GM19455 (cell line): ENCODE results near the gene ETFBKMT.

Experiments used
- ATAC-seq: cut with Tn5 transposase; IDR thresholded peaks from one replicate; pipeline ENCODE4 v1.9.1; 2021; ENCODE audit not compliant: unreplicated experiment

ETFBKMT gene, protein sequence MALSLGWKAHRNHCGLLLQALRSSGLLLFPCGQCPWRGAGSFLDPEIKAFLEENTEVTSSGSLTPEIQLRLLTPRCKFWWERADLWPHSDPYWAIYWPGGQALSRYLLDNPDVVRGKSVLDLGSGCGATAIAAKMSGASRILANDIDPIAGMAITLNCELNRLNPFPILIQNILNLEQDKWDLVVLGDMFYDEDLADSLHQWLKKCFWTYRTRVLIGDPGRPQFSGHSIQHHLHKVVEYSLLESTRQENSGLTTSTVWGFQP

DNA sequence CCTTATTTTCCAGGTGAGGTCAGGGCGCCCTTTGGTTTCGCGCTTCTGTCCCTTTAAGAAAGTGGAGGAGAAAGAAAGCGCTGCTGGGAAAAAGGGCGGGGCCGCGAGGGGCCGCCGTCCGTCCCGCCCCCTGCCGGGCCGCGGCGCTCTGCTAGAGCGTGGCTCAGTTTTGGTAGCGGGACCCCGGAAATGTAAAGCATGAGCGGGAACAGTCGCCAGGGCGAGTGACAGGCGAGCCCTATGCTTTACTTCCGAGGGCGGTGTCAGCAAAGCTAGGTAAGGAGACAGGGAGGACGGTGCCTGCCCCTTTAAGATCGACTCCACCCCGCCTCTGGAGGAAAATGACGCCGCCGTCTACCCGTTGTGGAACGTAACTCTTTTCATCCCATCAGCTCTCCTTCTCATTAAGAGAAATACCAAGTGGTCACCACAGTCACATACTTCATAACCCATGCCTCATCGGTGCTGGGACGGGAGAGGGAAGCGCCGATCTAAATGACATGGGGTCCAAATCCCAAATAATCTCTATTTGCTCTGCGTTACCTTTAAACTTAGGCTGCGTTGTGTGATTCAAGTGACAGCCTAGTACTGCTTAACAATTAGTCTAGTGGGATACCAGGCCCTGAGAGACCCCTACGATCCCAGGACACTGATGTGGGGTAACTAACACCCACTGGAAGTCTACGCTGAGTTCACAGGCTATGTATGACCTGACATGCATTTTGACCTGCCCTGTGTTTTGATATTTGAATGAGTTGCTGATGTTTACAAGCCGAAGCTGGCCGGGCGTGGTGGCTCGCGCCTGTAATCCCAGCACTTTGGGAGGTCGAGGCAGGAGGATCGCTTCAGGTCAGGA, at the start of gene ETFBKMT:
Gene ETFBKMT, plus strand, starts transcription at position 602 of the 856 bp plus-strand sequence. CDS start 2,266 bp downstream, outside the sequence.
- peak; percentile 98 for ATAC-seq

DNA sequence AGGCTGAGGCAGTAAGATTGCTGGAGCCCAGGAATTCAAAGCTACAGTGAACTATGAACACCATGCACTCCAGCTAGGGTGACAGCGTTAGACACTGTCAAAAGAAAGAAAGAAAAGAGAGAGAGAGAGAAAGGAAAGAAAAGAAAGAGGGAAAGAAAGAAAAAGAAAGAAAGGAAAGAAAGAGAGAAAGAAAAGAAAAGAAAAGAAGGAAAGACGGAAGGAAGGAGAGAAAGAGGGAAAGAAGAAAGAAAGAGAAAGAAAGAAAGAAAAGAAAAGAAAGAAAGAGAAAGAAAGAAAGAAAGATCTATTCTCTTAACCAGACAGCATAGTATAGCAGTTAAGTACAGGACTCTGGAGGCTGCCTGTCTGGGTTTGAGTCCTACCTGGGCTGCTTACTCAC, 46.7 kb upstream of the ETFBKMT start:
- ATAC-seq, result no peak

DNA sequence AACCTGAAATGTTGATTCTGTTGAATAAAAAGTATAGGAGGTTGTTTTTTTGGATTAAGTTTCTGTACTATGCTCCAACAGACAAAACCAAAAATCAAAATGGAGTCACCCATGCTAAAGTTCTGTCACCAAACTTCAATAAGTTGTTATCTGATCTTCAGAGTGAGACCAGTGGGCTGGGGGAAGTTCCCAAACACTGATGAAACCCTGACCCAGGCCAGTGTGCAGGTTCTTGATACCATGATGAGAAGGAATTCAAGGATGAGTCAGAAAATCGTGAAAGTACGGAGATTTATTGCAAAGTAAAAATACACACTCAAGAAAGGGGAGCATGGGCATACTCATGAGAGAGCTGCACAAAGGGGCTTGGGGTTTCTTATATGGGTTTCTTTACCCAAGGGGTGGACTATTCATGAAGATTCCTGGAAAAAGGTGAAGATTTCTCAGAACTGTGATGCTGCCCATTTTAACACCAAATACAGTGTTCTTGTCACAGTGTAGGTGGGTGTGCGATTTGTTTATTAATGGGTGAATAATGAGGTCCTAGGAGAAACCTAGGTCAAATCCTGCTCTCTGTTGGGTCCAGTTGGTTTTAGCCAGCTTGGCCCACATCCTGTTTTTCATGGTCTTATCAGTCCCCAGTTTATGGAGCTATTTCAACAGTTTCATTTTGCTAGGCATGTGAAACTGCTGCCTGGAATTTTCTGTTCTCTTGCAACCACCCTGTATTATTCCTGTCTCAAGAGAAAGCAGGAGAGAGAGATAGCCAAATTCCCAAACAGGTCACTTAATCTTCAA, 41.1 kb upstream of the ETFBKMT start:
- ATAC-seq, result no peak

DNA sequence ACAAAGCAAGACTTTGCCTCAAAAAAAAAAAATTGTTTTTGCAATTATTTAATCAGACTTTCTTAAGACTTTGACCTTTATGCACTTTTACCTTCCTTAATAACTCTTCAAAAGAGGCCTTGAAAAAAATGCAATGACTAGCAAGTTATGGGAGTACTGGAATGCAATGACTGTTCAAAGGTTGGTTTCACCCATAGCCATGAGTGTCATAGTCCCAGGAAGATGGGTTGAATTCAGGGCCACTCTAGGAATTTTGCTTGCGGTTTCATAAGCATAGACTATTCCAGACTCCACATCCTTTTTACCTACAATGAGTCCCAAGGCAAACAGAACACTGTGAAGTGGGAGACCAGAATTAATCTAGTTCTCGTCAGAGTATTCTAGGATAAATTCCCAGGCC, 39.2 kb upstream of the ETFBKMT start:
- ATAC-seq, result no peak

DNA sequence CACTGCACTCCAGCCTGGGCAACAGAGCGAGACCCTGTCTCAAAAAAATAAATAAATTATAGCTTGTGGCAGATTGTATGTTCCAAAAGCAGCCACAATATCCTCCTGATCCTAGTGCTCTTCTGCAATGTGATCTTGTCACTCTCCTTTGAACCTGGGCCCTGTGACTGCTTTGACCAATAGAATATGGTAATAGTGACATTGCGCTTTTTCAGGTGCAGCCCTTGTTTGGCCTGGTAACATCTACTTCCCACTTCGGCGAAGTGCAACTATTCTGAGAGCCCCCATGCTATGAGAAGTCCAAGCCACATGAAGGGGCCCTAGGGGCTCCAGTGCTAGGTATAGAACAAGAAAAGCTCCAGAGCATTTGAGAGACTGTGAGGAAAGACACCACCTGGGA, 37.5 kb upstream of the ETFBKMT start:
- no peak for ATAC-seq

DNA sequence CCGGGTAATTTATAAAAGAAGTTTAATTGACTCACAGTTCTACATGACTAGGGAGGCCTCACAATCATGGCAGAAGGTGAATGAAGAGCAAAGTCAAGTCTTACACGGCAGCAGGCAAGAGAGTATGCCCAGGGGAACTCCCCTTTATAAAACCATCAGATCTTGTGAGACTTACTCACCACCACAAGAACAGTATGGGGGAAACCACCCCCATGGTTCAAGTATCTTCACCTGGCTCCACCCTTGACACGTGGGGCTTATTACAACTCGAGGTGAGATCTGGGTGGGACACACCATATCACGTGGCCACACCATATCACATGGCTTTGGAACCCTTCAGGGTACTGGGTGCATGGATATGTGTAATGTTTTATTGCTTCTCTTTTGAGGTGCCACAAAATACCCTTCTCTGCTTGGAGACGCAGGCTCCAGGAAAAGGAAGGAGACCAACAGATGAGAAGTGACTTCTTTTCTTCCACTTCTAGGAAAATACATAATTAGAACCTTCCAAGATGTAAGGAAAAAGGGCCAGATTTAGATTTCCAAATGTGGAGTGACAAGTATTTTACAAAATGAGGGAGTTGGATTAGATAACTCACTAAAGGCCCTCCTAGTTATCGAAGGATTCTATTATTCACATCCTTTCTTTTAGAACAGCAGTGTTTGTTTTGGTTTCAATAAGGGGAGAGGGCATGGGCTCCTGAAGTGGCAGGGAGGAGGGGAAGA, 33.1 kb upstream of the ETFBKMT start:
- no peak for ATAC-seq

DNA sequence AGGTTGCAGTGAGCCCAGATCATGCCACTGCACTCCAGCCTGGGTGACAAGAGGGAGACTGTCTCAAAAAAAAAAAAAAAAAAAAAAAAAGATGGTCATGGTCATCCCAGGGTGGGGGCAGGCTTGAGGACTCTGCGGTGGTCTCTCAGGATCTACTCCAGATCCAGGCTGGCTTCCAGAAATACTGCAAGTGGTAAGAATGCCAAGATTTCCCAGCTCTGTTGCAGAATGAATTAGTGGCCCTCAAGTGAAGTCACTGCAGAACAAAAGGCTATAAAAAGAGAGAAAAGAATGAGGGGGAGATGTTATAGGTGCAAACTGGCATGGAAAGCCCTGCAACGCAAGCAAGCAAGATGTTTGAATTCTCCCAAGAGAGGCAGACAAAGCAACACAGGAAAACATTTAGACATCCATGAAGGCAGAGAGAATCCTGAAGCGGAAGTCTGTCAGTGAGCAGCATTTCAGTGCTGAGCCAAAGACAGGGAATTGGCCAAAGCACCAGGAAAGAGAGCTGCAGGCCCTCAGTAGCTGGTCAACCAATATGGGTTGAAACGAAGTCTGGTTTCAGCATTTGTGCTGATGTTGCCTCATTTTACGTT, 31.9 kb upstream of the ETFBKMT start:
- no peak for ATAC-seq

DNA sequence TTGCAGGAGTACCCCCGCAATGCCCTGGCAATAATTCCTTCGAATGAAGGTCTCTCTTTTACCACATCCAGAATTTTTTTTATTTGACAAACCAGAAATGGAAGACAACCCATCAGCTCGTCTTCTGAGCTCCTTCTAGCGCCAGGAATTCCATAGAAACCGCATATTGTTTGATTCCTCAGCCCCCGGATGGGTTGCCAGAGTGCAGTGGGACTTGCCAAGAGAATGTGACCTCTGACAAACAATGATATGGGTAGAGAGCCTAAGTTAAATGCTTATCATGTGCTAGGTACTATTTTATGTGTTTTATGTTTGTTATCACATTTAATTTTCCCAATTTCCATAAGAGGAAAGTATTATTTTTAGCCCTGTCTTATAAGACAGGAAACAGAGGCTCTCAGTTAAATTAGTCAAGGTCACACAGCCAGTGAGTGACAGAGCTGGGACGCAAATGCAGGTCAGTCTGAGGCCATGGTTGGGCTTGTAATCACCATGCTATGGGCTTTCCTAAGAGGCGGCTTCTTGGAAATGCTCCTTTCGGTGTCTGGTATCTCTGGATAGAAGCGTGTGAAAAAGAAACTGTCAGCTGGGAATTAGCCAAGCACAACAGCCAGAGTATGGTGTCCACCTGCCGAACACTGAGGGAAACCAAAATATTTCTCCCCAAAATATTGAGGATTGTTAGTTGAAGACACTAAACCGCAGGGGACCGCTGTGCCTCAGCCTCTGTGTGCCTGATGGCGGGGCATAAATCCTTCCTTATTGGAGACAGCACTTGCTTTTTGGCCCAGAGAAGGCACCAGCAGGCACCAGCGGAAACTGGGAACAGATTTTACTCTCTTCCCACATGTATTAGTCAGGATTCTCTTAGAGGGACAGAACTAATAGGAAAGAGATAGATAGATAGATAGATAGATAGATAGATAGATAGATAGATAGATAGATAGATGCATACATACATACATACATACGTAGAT, 29.4 kb upstream of the ETFBKMT start:
- no peak for ATAC-seq

DNA sequence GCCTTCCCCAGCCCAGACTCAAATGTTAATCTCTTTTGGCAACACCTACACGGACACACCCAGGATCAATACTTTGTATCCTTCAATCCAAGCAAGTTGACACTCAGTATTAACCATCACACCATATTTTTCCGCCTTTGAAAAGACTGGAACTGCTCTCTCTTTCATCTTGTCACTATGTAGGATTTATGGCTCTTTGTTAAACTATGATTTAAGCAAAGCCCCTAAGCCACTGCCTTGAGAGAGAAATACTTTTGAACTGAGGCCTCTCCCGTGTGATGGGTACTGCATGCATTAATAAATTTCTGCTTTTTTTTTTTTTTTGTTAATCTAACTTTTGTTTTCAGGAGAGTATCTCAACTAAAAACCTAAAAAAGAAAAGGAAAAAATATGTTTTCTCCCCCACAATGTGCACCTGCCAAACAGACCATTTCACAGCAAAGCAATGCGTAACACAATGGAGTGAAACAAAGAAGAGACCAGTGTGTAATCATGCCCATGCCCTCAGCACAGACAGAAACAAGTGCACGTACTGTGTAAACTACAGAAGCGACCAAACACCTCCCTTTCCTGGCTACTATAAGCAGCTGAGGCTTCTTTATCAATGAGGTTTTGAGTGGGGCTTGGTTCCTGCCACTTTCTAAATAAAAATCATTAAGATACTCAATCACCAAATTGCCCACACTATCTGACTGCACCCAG, 28.3 kb upstream of the ETFBKMT start:
- ATAC-seq, result no peak

DNA sequence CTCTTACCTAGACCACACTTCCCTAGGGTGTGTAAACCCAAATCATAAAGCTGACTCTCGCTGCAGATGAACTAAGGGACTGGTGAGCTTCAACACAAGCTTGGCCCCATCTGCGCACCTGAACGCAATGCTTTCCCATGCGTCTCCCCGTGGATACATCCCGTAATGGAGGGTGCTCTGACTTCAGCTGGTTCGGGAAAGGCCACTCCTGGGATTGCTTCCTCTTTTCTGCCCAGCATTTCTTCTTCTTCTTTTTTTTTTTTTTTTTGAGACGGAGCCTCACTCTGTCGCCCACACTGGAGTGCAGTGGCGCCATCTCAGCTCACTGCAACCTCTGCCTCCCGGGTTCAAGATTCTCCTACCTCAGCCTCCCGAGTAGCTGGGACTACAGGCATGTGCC, 27.7 kb upstream of the ETFBKMT start:
- no peak for ATAC-seq

DNA sequence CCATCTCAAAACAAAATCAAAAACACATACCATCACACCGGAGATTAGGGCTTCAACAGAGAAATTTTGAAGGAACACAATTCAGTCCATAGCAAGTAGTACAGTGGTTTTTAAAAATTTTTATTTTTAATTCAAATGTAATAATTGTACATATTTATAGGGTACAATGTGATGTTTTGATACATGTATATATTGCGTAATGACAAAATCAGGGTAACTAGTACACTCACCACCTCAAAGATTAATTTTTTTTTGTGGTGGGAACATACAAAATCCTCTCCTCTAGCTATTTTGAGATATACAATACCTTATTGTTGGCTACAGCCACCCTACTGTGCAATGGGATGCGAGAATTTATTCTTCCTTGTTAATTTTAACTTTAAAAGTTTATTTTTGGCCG, 26.0 kb upstream of the ETFBKMT start:
- ATAC-seq, result no peak

DNA sequence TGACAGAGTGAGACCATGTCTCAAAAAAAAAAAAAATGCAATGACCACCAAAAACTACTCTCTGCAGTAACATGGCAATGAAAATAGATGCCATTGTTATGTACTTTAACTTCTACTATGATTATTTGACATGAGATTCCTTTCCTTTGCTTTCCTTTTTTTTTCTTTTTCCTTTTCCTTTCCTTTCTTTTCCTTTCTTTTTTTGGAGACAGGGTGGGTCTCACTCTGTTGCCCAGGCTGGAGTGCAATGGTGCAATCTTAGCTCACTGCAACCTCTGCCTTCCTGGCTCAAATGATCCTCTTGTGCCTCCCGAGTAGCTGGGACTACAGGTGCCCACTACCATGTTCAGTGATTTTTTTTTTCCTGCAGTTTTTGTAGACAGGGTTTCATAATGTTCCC, 24.9 kb upstream of the ETFBKMT start:
- ATAC-seq, result no peak

DNA sequence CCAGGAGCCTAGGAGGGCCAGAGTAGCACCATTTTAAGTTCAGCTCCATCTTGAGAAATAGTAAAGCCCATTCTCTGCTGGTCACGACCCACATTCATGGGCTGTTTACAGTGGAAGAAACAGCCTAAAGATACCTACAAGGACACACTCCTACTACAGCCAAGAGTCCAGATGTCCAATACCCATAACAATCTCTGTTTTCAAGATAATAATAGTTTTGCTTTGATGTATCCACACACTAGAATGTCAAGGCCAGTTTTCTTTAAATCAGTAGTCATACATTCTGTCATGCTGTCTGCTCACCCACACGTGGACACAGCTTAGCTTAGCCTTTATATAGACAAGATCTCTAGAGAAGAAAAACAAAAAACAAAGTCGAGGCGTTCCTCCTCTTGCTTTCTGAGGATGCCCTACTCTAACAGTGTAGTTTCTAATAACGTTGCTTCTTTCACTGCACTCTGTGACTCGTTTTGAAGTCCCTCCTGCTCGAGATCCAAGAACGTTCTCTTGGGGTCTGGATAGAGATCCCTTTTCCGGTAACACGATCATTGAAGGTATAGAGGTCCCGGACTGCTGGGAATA, 17.9 kb upstream of the ETFBKMT start:
- ATAC-seq, result no peak

DNA sequence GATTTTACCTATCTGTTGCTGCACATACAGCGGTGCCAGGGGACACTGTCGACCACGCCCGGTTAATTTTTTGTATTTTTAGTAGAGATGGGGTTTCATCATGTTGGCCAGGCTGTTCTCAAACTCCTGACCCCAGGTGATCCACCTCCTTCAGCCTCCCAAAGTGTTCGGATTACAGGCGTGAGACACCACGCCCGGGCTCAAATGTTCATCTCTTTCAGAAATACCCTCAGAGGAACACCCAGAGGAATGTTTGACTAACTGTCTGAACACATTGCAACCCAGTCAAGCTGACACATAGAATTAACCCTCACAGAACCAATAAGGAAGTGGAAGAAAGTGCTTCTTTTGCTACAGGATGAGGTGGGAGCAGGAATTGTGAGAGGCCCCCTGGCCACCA, 15.0 kb upstream of the ETFBKMT start:
- ATAC-seq, result no peak

DNA sequence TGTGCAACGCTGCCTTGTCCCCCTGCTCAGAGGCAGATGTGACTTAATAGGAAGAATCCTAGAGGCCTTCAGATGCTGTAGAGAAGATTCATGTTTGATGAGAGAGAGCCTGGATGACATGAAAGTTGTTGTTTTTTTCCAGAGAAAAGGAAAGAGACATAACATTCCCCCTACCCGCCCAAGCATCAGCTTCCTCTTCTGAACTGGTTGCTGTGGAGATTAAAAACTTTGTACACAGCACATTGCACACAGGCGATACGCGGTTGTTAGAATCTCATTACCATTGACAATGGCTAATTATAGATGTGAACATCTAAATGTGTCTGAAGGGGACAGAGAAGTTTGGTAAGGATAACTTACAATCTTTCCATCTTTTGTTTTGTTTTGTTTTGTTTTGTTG, 13.6 kb upstream of the ETFBKMT start:
- no peak for ATAC-seq

DNA sequence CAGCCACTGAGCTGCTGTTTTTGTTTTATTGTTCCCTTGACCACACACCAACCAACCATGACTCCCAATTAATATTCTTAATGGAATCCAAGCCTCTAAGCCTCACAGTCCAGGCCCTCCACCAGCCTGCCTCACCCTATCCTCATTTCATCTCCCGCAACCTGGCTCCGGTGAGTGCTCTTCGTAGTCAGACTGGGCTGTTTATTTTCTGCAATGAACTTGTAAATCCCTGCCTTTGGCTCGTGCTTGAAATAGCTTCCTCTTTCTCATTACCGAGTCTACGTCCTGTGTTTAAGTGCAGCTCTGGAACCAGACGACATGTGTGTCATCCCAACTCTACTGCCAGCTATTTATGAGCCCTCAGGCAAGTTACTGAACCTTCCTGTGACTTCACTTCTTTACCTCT, 12.4 kb upstream of the ETFBKMT start:
- ATAC-seq, result no peak

DNA sequence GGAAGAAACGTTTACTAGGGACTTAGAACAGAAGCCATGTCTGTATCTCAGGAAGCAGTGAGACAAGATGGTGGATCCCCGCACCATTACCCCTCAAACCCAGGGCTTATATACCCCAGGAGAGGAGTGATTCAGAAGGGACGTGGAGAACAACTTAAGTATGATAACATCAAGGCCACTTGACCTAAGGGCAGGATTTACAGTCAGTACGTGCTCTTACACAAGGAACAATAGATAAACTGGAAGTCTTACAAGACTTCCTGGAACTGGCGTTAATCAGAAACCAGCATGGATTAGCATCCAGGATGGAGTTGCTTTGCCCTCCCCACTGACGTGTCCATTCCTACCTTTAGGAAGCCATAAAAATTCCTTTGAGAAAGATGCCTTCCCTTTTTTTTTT, 8.6 kb upstream of the ETFBKMT start:
- no peak for ATAC-seq

DNA sequence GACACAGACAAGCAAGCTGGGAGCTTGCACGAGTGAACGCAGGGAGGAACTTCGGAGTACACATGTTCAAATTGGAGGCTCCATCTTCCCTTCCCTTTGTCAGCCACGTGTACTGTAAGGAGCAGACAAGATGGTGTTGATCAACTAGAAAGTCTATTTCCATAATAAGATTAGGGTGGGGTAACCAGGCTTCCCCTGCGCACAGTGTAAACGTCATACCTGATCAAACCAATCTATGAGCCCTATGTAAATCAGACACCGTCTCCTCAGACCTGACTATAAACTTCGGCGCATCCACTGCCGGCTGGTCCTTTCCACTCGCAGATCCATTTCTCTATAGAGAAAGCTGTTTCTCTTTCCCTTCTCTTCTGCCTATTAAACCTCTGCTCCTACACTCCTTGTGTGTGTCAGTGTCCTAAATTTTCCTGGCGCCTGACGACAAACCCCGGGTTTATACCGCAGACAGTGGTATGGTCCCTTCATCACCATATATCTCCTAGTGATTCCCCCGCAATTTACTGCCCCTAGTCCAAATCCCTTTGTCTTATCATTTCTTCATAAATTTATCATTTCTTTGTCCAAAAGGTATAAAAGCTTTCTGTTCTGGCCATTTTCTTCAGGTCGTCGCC, 7.5 kb upstream of the ETFBKMT start:
- ATAC-seq, result no peak
